Neuron (in vitro differentiated cells): ENCODE data around the gene NLRX1.
"Not testable (repeated sequence)": the region's sequence is repeated elsewhere in the genome, so short reads cannot be mapped to it uniquely, and the experiment has no call there.

Experiments used
- H2AFZ ChIP-seq: one replicate; pipeline ENCODE4 v1.6.1; 2013; ENCODE audit warnings: low read depth, mild to moderate bottlenecking, inconsistent platforms, low read length, moderate library complexity
- H3K27me3 ChIP-seq: one replicate; pipeline ENCODE4 v1.6.1; 2013; ENCODE audit warnings: low read length; ENCODE audit not compliant: insufficient read depth
- H3K36me3 ChIP-seq: one replicate; pipeline ENCODE4 v1.6.1; 2013; ENCODE audit warnings: low read length; ENCODE audit not compliant: insufficient read depth
- H3K4me1 ChIP-seq: one replicate; pipeline ENCODE4 v1.6.1; 2013; ENCODE audit warnings: low read length; ENCODE audit not compliant: insufficient read depth
- H3K4me3 ChIP-seq: 2 replicates; pipeline ENCODE4 v1.5.1; 2013; ENCODE audit warnings: mild to moderate bottlenecking, low read length, moderate library complexity
- H3K9me3 ChIP-seq: one replicate; pipeline ENCODE4 v1.6.1; 2013; ENCODE audit warnings: low read length

NLRX1 gene

GRCh38 chr11:119218141-119218878 lies 49.8 kb downstream of the NLRX1 start:
- H3K4me1 ChIP-seq: peaks cover 13% of the 10 kb centered on the region
- no peaks in the 10 kb centered on the region for H3K27me3 ChIP-seq
- no peak overlapping the region for H3K4me3 ChIP-seq
- H3K9me3 ChIP-seq: no peaks in the 10 kb centered on the region
- H2AFZ ChIP-seq: no peak overlapping the region
- no peaks in the 10 kb centered on the region for H3K36me3 ChIP-seq

- Histone ChIP-seq H2AFZ (no peak overlapping the region), H3K4me1 (peaks cover 13% of the 10 kb centered on the region)
These were observed 53.8 kb downstream of the NLRX1 start for GRCh38 chr11:119222308-119222707.

DNA sequence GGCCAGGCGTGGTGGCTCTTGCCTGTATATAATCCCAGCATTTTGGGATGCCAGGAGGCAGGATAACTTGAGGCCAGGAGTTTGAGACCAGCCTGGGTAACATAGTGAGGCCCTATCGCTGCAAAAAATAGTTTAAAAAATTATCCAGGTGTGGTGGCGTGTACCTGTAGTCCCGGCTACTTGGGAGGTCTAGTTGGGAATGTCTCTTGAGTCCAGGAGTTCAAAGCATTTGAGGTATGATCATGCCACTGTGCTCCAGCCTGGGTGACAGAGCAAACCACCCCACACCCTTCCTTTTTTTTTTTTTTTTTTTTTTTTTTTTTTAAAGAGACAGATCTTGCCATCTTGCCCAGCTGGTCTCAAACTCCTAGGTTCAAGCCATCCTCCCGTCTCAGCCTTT lies 54.4 kb downstream of the NLRX1 start:
- no peaks in the 10 kb centered on the region for H3K27me3 ChIP-seq
- H3K4me3 ChIP-seq: no peak overlapping the region
- H2AFZ ChIP-seq: no peak overlapping the region
- no peaks in the 10 kb centered on the region for H3K9me3 ChIP-seq
- H3K36me3 ChIP-seq: no peaks in the 10 kb centered on the region
- H3K4me1 ChIP-seq: peaks cover 13% of the 10 kb centered on the region

More at GRCh38 chr11:119222308-119222707, 53.8 kb downstream of the NLRX1 start:
- Histone ChIP-seq H3K27me3 (no peaks in the 10 kb centered on the region), H3K36me3 (no peaks in the 10 kb centered on the region), H3K9me3 (no peaks in the 10 kb centered on the region), H3K4me3 (no peak overlapping the region)

GRCh38 chr11:119223856-119224255 lies 55.3 kb downstream of the NLRX1 start:
- Histone ChIP-seq H3K27me3 (no peaks in the 10 kb centered on the region), H3K4me3 (no peak overlapping the region), H3K36me3 (no peaks in the 10 kb centered on the region), H2AFZ (no peak overlapping the region), H3K4me1 (peaks cover 13% of the 10 kb centered on the region), H3K9me3 (no peaks in the 10 kb centered on the region)

DNA sequence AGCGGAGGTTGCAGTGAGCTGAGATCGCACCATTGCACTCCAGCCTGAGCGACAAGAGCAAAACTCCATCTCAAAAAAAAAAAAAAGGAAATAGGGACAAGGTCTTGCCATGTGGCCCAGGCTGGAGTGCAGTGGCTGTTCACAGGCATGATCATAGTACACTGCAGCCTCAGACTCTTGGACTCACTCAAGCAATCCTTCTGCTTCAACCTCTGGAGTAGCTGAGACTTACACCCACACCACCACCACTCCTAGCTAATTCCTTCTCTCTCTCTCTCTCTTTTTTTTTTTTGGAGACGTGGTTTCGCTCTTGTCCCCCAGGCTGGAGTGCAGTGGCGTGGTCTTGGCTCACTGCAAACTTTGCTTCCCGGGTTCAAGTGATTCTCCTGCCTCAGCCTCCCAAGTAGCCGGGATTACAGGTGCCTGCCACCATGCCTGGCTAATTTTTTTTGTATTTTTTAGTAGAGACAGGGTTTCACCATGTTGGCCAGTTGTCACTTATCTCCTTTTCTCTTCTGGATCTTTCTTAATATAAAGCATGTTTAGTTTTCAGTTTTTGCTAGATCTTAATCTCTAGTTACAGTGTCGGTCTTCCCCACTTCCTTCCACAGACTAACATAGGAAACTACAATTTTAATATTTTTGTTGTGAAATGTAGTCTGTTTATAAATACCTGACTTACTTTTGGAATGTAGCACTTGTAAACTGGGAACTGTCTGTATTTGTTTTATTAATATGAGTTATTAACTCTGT lies 60.2 kb downstream of the NLRX1 start:
- H3K27me3 ChIP-seq, H2AFZ ChIP-seq, H3K4me1 ChIP-seq, H3K9me3 ChIP-seq, H3K4me3 ChIP-seq: not testable (repeated sequence)
- H3K36me3 ChIP-seq: peaks cover 11% of the 10 kb centered on the region

GRCh38 chr11:119229288-119229672 lies 60.8 kb downstream of the NLRX1 start:
- H2AFZ ChIP-seq: no peak overlapping the region
- H3K4me3 ChIP-seq: no peak overlapping the region
- peaks cover 14% of the 10 kb centered on the region for H3K36me3 ChIP-seq
- H3K27me3 ChIP-seq: no peaks in the 10 kb centered on the region
- no peaks in the 10 kb centered on the region for H3K4me1 ChIP-seq
- H3K9me3 ChIP-seq: no peaks in the 10 kb centered on the region

DNA sequence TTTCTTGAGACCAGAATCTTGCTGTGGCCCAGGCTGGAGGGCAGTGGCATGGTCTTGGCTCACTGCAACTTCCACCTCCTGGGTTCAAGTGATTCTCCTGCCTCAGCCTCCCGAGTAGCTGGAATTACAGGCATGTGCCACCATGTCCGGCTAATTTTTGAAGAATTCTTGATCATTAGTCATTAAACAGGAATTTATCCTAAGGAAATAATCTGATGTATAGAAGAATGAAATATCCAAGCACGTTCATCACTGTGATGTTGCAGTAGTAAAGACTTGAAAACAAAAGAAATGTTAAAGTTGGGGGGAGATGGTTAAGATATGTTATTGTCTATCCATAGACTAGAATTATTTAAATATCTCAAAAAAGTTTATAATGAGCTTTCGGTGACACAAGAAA lies 61.2 kb downstream of the NLRX1 start:
- Histone ChIP-seq H3K27me3 (no peaks in the 10 kb centered on the region), H3K9me3 (no peaks in the 10 kb centered on the region), H3K4me1 (no peaks in the 10 kb centered on the region), H3K4me3 (no peak overlapping the region), H2AFZ (no peak overlapping the region), H3K36me3 (peaks cover 18% of the 10 kb centered on the region)
